Measurements from ENCODE around the gene KCNMA1.

KCNMA1 gene

DNA sequence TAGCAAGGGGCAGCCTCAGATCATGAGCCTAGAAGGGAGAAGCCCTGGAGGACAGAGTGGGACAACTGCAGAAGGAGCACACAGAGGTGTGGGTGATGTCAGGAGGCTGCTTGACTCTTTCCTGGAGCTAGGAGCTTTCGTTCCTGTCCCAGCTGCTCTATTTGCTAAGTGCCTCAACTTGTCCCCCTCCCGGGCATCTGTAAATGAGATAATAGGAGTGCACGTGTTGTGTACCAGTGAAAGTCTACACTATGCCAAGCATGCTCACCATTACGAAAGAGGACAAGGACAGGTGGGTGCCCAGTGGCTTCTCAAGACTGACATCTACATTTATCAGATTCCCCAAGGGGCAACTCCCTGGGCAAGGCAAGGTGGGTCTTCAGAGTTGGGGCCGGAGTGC, 162.7 kb downstream of the KCNMA1 start:
- H3K4me3 ChIP-seq: no peak overlapping the region
- H4K20me1 ChIP-seq: peaks cover 0 to 48% (median 0%) of the 10 kb centered on the region in 11 experiments; a peak in 2 of 22 replicates
- no peaks in the 10 kb centered on the region for H3K27me3 ChIP-seq
- H3K9ac ChIP-seq: no peak overlapping the region
- no peaks in the 10 kb centered on the region for H3K36me3 ChIP-seq
- H3K9me3 ChIP-seq (replicated peaks in 1 of 11): no peaks in the 10 kb centered on the region
- no peak overlapping the region for H3K27ac ChIP-seq
- H3K4me2 ChIP-seq: peak overlapping the region in 7 of 11 experiments; percentile 13 to 93 (median 73); a peak in 7 of 22 replicates
- H3K4me1 ChIP-seq: peaks cover 0 to 93% (median 68%) of the 10 kb centered on the region in 10 experiments; a peak in 16 of 20 replicates
- TF ChIP-seq Cebpa-rat (IDR thresholded peaks at IDR 0.05): no peak

DNA sequence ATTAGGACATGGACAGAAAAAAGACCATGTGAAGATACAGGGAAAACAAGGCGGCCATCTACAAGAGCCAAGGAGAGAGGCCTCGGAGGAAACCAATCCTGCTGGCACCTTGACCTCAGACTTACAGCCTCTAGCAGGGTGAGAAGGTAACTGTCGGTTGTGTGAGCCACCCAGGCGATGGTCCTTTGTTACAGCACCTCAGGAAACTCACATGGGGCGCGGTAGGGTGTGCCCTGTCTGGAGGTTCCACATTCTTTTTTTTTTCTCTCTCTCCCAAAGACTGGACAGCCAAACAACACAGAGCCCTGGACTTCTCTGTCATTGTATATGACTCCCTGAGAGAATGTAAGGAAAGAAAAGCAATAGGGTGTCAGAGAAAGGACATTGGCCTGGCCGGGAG, 163.2 kb downstream of the KCNMA1 start:
- Histone ChIP-seq H3K9ac (no peak overlapping the region), H4K20me1 (peaks cover 0 to 43% (median 0%) of the 10 kb centered on the region in 11 experiments; a peak in 2 of 22 replicates), H3K27ac (no peak overlapping the region), H3K27me3 (no peaks in the 10 kb centered on the region), H3K36me3 (no peaks in the 10 kb centered on the region), H3K9me3 (replicated peaks in 1 of 11) (no peaks in the 10 kb centered on the region), H3K4me2 (peak overlapping the region in 8 of 11 experiments; percentile 59 to 94 (median 73); a peak in 12 of 22 replicates), H3K4me1 (peaks cover 0 to 93% (median 63%) of the 10 kb centered on the region in 10 experiments; a peak in 16 of 20 replicates), H3K4me3 (no peak overlapping the region)
- TF ChIP-seq Cebpa-rat (IDR thresholded peaks at IDR 0.05): no peak

DNA sequence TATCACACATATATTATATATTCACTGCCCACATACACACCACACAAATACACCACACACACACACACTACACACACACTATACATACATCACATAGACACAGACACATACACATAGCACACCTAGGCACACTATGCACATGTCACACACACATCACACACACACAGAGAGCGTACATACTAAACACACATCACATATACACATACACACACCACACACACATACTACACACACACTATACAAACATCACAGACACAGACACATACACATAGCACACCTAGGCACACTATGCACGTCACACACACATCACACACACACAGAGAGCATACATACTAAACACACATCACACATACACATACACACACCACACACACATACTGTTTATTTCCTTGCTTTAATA, 165.5 kb downstream of the KCNMA1 start:
- no peaks in the 10 kb centered on the region for H3K36me3 ChIP-seq
- no peak overlapping the region for H3K9ac ChIP-seq
- no peak for TF ChIP-seq Cebpa-rat (IDR thresholded peaks at IDR 0.05)
- H3K27ac ChIP-seq: no peak overlapping the region
- peaks cover 0 to 30% (median 0%) of the 10 kb centered on the region in 11 experiments; a peak in 1 of 22 replicates for H4K20me1 ChIP-seq
- peak overlapping the region in 8 of 11 experiments; percentile 21 to 94 (median 73); a peak in 13 of 22 replicates for H3K4me2 ChIP-seq
- H3K4me3 ChIP-seq: no peak overlapping the region
- no peaks in the 10 kb centered on the region for H3K27me3 ChIP-seq
- H3K4me1 ChIP-seq: peaks cover 0 to 76% (median 43%) of the 10 kb centered on the region in 10 experiments; a peak in 16 of 20 replicates
- no peaks in the 10 kb centered on the region for H3K9me3 ChIP-seq (replicated peaks in 1 of 11)

DNA sequence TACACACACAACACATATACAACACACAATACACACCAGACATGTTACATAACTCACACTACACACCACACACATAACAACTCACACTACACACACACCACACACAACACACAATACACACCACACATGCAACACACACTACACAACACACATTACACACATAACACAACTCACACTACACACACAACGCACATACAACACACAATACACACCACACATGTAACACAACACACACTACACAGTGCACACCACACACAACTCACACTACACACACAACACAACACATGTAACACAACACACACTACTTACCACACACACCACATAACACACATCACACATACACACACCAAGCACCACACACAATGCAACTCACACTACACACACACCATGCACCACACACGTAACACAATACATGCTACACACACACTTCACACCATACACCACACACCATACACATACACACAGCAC, 166.5 kb downstream of the KCNMA1 start:
- H3K4me1 ChIP-seq: peaks cover 0 to 70% (median 42%) of the 10 kb centered on the region in 10 experiments; a peak in 16 of 20 replicates
- TF ChIP-seq Cebpa-rat (IDR thresholded peaks at IDR 0.05): no peak

DNA sequence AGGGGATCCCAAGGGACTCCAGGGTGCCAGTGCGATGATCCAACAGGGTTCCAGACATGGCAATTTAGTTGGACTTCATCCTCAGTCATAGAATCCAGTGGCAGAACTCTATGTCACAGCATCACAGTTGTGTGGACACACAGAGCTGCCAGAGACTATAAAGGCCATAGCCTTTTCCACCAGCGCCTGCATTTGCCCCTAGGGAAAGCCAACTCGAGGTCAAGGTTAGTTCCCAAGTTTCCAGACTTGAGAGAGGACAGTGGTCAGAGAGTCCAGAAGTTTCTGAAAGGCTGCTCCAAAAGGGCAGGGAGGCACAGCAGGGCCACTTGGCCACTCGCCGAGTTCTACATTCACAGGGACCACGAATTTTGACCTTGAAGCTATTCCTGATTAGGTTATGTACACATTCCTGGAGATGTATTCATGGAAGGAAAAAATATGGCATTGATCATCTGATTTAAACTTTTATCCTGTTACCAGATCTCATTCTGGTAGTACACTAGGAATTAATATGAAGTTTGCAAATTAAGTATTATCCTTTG, 170.1 kb downstream of the KCNMA1 start:
- no peak for TF ChIP-seq Cebpa-rat (IDR thresholded peaks at IDR 0.05)
- 0 out of 22 replicates have a peak overlapping the region, but pooled peaks of 1 of the 11 experiments have one; percentile 11 for H3K4me2 ChIP-seq
- H3K4me1 ChIP-seq: peaks cover 17 to 58% (median 41%) of the 10 kb centered on the region in 10 experiments; a peak in 18 of 20 replicates
- H4K20me1 ChIP-seq: peaks cover 0 to 53% (median 0%) of the 10 kb centered on the region in 11 experiments; a peak in 2 of 22 replicates
- no peak overlapping the region for H3K4me3 ChIP-seq
- no peak overlapping the region for H3K9ac ChIP-seq
- no peaks in the 10 kb centered on the region for H3K36me3 ChIP-seq
- no peaks in the 10 kb centered on the region for H3K9me3 ChIP-seq (replicated peaks in 1 of 11)
- H3K27me3 ChIP-seq: no peaks in the 10 kb centered on the region
- no peak overlapping the region for H3K27ac ChIP-seq

More for the DNA sequence above, 166.5 kb downstream of the KCNMA1 start:
- Histone ChIP-seq H3K9me3 (replicated peaks in 1 of 11) (no peaks in the 10 kb centered on the region), H3K36me3 (no peaks in the 10 kb centered on the region), H3K27ac (no peak overlapping the region), H3K4me2 (peak overlapping the region in 8 of 11 experiments; percentile 37 to 94 (median 73); a peak in 15 of 22 replicates), H3K4me3 (no peak overlapping the region), H3K27me3 (no peaks in the 10 kb centered on the region), H4K20me1 (peaks cover 0 to 30% (median 0%) of the 10 kb centered on the region in 11 experiments; a peak in 1 of 22 replicates), H3K9ac (no peak overlapping the region)

DNA sequence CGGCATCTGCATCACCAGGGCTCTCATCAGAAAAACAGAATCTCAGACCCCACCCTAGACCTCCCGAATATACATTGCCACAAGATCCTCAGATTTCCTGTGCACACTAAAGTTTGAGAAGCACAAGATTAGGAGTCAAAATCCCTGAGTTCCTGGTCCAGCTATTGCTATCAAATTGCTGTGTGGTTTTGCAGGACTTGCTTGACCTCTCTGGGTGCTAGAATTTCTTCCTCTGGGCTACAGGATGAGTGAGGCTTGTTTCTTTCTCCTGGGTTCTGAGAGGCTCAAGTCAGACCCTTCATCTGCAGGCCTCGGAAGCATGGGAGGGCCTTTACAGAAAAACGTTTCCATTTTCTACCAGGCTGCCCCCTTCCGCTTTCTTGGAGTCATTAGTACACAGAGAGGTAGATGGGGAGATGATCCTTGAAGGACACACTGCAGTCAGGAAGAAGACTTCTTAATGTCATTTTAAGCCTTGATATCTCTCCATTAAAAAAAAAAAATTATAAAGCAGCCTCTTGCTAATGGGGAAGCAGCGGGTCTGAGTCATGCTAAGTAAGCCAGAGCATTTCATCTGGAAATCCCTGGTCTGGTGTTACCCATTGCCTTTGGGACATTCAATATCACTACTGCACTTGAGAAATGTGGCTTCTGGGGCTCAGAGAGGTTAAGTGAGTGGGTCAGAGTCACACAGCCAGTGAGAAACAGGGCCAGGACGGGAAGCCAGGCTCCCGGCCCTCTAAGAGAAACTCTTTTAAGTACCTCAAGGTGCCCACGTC, 173.5 kb downstream of the KCNMA1 start:
- Histone ChIP-seq H3K9ac (0 out of 22 replicates have a peak overlapping the region, but pooled peaks of 1 of the 11 experiments have one; percentile 0), H3K27ac (no peak overlapping the region), H3K9me3 (replicated peaks in 1 of 11) (no peaks in the 10 kb centered on the region), H3K4me2 (peak overlapping the region in 10 of 11 experiments; percentile 0 to 62 (median 32); a peak in 12 of 22 replicates), H3K4me1 (peaks cover 17 to 61% (median 32%) of the 10 kb centered on the region in 10 experiments; a peak in 19 of 20 replicates), H3K4me3 (no peak overlapping the region), H3K36me3 (no peaks in the 10 kb centered on the region), H3K27me3 (no peaks in the 10 kb centered on the region), H4K20me1 (peaks cover 0 to 59% (median 0%) of the 10 kb centered on the region in 11 experiments; a peak in 2 of 22 replicates)
- no peak for TF ChIP-seq Cebpa-rat (IDR thresholded peaks at IDR 0.05)

DNA sequence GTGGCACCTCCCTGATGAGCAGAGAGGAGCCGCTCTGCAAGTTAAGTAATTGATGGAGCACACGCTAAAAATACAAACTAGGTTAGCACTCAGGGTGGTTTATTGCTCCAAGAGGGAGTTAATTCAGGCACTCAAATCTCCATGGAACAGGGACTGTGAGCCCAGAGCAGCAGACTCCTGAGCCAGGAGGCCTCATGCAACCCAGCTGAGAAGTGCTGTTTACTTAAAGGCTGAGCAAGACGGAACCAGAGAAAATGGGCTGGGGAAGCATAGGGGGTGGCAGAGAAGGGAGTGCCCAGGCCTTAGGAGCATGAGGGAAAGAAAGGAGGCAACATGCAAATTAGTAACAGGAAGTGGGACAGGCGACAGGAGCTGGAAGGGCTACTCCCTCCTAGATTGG, 174.1 kb downstream of the KCNMA1 start:
- Histone ChIP-seq H4K20me1 (peaks cover 0 to 65% (median 0%) of the 10 kb centered on the region in 11 experiments; a peak in 2 of 22 replicates), H3K36me3 (no peaks in the 10 kb centered on the region), H3K4me2 (peak overlapping the region in 10 of 11 experiments; percentile 0 to 62 (median 32); a peak in 13 of 22 replicates), H3K4me1 (peaks cover 17 to 68% (median 32%) of the 10 kb centered on the region in 10 experiments; a peak in 19 of 20 replicates), H3K9ac (0 out of 22 replicates have a peak overlapping the region, but pooled peaks of 1 of the 11 experiments have one; percentile 0), H3K27ac (no peak overlapping the region), H3K4me3 (no peak overlapping the region), H3K27me3 (no peaks in the 10 kb centered on the region), H3K9me3 (replicated peaks in 1 of 11) (no peaks in the 10 kb centered on the region)
- no peak for TF ChIP-seq Cebpa-rat (IDR thresholded peaks at IDR 0.05)

DNA sequence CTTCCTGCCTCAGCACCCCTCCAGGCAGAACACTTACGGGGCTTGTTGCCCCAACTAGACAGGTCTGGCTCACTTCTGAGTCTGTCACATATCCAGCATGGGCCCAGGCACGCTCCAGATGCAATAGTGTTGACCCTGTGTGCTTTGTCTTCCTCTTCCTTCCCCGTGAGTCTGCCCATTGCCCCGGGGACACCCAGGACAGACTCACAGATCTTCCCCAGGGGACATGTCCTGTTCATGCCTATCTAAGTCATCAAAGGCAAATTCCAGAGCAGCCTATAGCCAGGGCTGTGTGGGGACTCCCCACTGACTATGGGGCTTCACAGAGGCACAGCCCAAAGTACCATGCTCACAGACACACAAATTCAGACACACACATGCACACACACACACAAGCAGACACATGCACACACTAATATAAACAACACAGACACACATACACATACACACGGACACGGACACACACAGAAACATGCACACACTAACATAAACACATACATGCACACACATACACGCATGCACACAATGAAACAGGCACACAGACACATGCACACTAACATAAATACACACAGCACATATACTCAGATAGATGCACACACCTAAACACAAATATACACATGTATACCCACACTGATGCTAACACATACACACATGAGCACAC, 175.8 kb downstream of the KCNMA1 start:
- H3K9ac ChIP-seq: no peak overlapping the region
- H4K20me1 ChIP-seq: peaks cover 0 to 74% (median 0%) of the 10 kb centered on the region in 11 experiments; a peak in 2 of 22 replicates
- H3K4me3 ChIP-seq: no peak overlapping the region
- TF ChIP-seq Cebpa-rat (IDR thresholded peaks at IDR 0.05): no peak
- H3K9me3 ChIP-seq (replicated peaks in 1 of 11): no peaks in the 10 kb centered on the region
- H3K27me3 ChIP-seq: no peaks in the 10 kb centered on the region
- H3K27ac ChIP-seq: no peak overlapping the region; a peak in 2 of 22 replicates
- peak overlapping the region; percentile 0 to 69 (median 47); a peak in 20 of 22 replicates for H3K4me2 ChIP-seq
- H3K4me1 ChIP-seq: peaks cover 17 to 71% (median 32%) of the 10 kb centered on the region in 10 experiments; a peak in 19 of 20 replicates
- no peaks in the 10 kb centered on the region for H3K36me3 ChIP-seq

Data from BLaER1 treated with 17β-estradiol and CSF1 and Interleukin-3, amounts not matched to agents 10 nM and 100 nM (cell line).